BJ (cell line): ENCODE results near the gene FLNA. TPM values are rescaled to one million over a fixed set of nuclear protein-coding genes. Genes with fewer than 3 reads are reported as not detected.
A peak's percentile ranks its signal among the peaks of the same experiment; 100 is the strongest.

Experiments
- CTCF ChIA-PET: fragments of 350-600 bp; formaldehyde crosslinking; extraction: SDS; loops from one replicate; lab custom pipeline; 2021; ENCODE audit warnings: antibody characterized with exemption, inconsistent platforms; lab: Yijun Ruan, JAX
- POLR2A ChIA-PET: fragments of 300-600 bp; sonication (Branson Sonifier 250); formaldehyde crosslinking; extraction: SDS; loops from one replicate; lab custom pipeline; 2021; ENCODE audit warnings: antibody characterized with exemption; lab: Charles Lee
- DNase-seq: peaks from one replicate; pipeline ENCODE4 v3.0.0-alpha.2; 2011; ENCODE audit warnings: low read depth
- H3K27me3 ChIP-seq: 2 replicates; pipeline ENCODE4 v1.6.0; 2011; ENCODE audit warnings: low read length; ENCODE audit not compliant: control insufficient read depth, insufficient read depth
- H3K36me3 ChIP-seq: 2 replicates; pipeline ENCODE4 v1.5.1; 2011; ENCODE audit warnings: low read length; ENCODE audit not compliant: control insufficient read depth, insufficient read depth
- H3K4me3 ChIP-seq: 2 replicates; pipeline ENCODE4 v1.5.1; 2011; ENCODE audit warnings: low read depth, mild to moderate bottlenecking, control low read depth, low read length
- CTCF ChIP-seq: IDR thresholded peaks from 2 replicates; pipeline ENCODE4 v1.5.1; 2011; ENCODE audit warnings: low read depth, mild to moderate bottlenecking, control low read depth, inconsistent platforms, low read length, moderate library complexity; ENCODE audit not compliant: insufficient read depth
- polyA plus RNA-seq: library from polyadenylated mRNA; depleted of rRNA; stranded (reverse); fragments of >200 nt; gene quantifications from 2 replicates; pipeline ENCODE4 v1.2.3, GENCODE V29; 2011

The FLNA gene
- polyA plus RNA-seq, 1 experiment = 1,740 TPM

GRCh38 chrX:154413142-154413541 lies 38.7 kb upstream of the FLNA start:
- Histone ChIP-seq H3K27me3 (no peaks in the 10 kb centered on the region), H3K4me3 (no peak overlapping the region), H3K36me3 (no peaks in the 10 kb centered on the region; the same call in 1 of the 2 replicates)
- CTCF ChIA-PET = no interaction called here
- TF ChIP-seq CTCF = no peak
- POLR2A ChIA-PET = no interaction called here
- no peak for DNase-seq

GRCh38 chrX:154412468-154412867 lies 38.0 kb upstream of the FLNA start:
- Histone ChIP-seq H3K4me3 (no peak overlapping the region; the same call in 1 of the 2 replicates), H3K27me3 (no peaks in the 10 kb centered on the region), H3K36me3 (no peaks in the 10 kb centered on the region; the same call in 1 of the 2 replicates)
- no peak for DNase-seq
- TF ChIP-seq CTCF = no peak
- POLR2A ChIA-PET = no interaction called here
- CTCF ChIA-PET = interaction anchor here (1.0 to 1.5 kb wide), 2 partner anchors 14 to 16 kb away, joined by 3 read pairs; no protein-coding TSS in a partner anchor

- no peak for DNase-seq
- POLR2A ChIA-PET = interaction anchor here (0.6 kb wide), 2 partner anchors 33 to 125 kb away, joined by 3 read pairs; no protein-coding TSS in a partner anchor
- no peak for TF ChIP-seq CTCF
- no peaks in the 10 kb centered on the region for H3K27me3 ChIP-seq
- no peaks in the 10 kb centered on the region; the same call in 1 of the 2 replicates for H3K36me3 ChIP-seq
- CTCF ChIA-PET = interaction anchor here (0.8 to 1.5 kb wide), 3 partner anchors 14 to 115 kb away, joined by 3 read pairs; no protein-coding TSS in a partner anchor
- peak overlapping the region; percentile 58 for H3K4me3 ChIP-seq
Observed at GRCh38 chrX:154411981-154412340, 37.5 kb upstream of the FLNA start.

GRCh38 chrX:154409222-154409871 lies 34.9 kb upstream of the FLNA start, which contains the start of gene DNASE1L1:
DNASE1L1 (minus strand) TSS chrX:154409254; CDS start chrX:154405568, 3,686 bp downstream.
- peak within 1 kb of the TSS; percentile 43 for H3K4me3 ChIP-seq
- CTCF ChIA-PET = interaction anchor here (1.3 to 1.7 kb wide), 3 partner anchors 10 to 118 kb away, joined by 4 to 7 read pairs (median 7); partner anchors contain the start of genes RPL10 and SLC10A3
- peak; percentile 42 for DNase-seq
- TF ChIP-seq CTCF = no peak
- H3K36me3 ChIP-seq = no peaks in the 10 kb centered on the region; the same call in 1 of the 2 replicates
- POLR2A ChIA-PET = no interaction called here
- no peaks in the 10 kb centered on the region for H3K27me3 ChIP-seq

- peak overlapping the region; percentile 43 for H3K4me3 ChIP-seq
- no peaks in the 10 kb centered on the region for H3K27me3 ChIP-seq
- CTCF ChIA-PET = interaction anchor here (1.3 to 1.7 kb wide), 2 partner anchors 81 to 119 kb away, joined by 4 to 7 read pairs; partner anchors contain the start of gene SLC10A3
- no peak for TF ChIP-seq CTCF
- no peak for DNase-seq
- no peaks in the 10 kb centered on the region; the same call in 1 of the 2 replicates for H3K36me3 ChIP-seq
- POLR2A ChIA-PET = no interaction called here
Observed at GRCh38 chrX:154408659-154409221, 34.3 kb upstream of the FLNA start.
